GM18519 (cell line): ENCODE measurements around the gene ROGDI.
A peak's percentile ranks its signal among the peaks of the same experiment; 100 is the strongest.

Experiments used
- ATAC-seq: cut with Tn5 transposase; IDR thresholded peaks from one replicate; pipeline ENCODE4 v1.9.1; 2021; ENCODE audit warnings: mild to moderate bottlenecking, moderate library complexity; ENCODE audit not compliant: unreplicated experiment, low FRiP score

Gene ROGDI, protein sequence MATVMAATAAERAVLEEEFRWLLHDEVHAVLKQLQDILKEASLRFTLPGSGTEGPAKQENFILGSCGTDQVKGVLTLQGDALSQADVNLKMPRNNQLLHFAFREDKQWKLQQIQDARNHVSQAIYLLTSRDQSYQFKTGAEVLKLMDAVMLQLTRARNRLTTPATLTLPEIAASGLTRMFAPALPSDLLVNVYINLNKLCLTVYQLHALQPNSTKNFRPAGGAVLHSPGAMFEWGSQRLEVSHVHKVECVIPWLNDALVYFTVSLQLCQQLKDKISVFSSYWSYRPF

DNA sequence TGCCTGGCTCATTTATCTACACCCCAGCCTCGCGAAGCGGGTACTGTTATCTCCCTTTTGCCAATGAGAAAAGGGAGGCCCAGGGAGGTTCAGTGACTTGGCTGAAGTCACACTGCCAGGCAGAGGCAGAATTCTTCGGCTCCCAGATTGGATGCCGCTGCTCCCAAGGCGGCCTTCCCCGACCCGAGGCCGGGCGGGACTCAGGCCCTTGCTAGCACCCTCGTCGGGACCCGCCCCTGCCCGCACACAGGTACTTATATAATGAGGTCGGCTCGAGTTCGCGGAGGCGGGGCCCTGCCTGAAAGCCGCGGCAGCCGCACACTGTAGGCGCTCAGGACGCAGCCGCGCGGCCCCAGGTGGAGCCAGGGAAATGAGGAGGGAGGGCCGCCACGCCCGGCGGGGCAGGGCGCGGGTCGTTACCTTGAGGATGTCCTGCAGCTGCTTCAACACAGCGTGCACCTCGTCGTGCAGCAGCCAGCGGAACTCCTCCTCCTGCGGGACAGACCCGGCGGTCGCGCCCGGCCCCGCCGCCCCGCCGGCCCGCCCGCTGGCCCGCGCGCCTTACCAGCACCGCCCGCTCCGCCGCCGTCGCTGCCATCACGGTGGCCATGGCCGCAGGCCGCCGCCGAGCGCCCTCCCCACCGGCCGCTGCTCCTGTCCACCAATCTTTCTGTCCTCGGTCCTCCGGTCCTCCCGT lies at the start of gene ROGDI:
ROGDI (minus strand) TSS at position 672 of the 697 bp plus-strand sequence; CDS start at position 610, 62 bp downstream.
- ATAC-seq: peak; percentile 42

DNA sequence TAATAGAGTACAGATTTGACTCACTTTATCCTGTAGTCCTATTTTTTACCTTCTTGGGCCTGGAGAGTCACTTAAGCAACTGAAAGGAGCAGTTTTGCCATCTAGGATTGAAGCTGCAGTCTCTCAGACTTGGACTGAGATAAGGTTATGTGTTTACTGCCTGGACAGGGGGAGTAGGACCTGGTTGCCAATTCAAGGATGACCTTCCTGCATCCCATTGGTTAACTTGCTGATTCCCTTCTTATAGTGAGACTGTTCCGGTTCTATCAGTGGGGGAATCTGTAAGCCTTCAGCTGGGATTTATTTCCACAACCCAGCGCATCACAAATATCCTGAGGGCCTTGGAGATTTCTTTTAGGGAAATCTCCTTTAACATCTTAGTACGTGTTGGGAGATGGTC lies 47.8 kb upstream of the ROGDI start:
- ATAC-seq: no peak

DNA sequence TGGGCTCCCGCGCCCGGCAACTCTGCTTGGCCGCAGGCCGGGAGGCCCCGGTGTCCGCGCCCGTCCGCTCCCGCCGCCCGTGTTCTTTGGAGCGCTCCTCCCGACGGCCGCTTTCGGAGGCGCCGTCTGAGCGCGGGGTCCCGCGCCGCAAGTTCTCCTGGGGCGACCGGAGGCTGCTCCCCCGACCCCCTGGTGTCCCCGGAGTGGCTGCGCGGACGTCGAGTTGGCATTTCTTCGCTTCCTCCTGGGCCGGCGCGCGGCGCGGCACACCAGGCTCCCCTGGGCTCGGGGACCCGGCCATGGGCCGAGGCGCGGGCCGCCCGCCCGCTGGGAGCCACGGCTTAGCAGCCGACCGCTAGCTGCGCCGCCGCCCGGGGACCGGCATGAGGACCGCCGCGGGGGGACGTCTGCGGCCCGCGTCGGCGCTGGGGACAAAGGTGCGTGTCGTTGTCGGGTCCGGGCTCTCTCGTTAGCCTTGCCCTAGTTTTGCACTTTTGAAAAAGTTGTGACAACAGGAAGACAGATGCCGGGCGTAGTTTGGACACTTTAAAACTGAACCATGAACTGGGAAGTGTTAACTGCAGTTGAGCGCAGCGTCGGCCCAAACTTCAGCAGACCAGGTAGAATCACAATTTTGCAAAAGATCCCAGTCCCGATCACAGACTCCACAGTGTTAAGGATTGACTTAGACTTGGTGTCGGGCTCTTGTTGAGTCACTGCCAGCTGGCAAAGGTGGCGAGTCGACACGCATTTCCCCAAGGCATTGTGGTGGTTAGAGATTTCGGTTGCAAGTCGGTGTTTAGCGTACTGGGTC lies 45.5 kb upstream of the ROGDI start:
- peak; percentile 20 for ATAC-seq

DNA sequence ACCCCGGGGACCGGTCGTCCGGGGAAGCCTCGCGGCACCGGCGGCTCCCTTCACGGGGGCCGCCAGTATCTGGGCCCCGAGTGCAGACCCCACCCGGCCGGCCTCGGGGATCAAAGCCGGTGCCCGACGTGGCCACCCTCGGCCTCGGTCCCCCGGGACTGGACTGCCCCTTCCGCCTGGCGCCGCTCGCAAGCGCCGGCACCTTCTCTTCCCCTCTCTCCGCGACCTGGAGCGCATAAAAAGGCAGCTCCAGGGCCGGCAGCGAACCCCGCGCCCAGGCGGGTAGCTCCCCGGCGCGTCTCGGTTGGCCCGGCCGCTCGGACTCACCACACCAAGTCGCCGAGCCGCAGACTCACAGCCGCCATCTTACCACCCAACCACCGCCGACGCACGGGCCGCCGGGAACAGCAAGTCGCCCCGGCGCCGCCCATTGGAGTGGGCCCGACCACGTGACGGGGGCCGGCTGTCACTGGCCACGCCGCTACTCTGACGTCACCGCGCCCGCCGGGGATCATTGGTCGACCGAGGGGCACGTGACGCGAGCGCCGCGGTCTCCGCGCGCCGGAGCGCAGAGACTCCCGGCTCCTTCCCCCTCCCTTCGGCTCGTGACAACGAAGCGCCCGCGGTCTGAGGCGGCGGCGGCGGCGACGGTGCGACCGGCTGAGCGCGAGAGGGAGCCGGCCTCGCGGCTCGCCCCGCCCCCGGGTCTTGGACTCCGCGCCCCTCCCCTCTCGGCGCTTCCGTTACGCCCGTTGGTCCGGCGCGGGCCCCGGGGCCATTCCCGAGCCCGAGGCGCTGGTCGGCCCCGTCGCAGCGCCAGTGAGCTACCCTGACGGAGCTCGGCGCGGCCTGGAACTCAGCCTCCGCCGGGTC lies 44.7 kb upstream of the ROGDI start, which contains the start of the genes GLYR1 and UBN1:
GLYR1 (minus strand) TSS at position 388 of the 873 bp plus-strand sequence; CDS start at position 365, 23 bp downstream.
UBN1 (plus strand) TSS at position 581 of the 873 bp plus-strand sequence. CDS start 5,437 bp downstream, outside the sequence.
- peak; percentile 78 for ATAC-seq

DNA sequence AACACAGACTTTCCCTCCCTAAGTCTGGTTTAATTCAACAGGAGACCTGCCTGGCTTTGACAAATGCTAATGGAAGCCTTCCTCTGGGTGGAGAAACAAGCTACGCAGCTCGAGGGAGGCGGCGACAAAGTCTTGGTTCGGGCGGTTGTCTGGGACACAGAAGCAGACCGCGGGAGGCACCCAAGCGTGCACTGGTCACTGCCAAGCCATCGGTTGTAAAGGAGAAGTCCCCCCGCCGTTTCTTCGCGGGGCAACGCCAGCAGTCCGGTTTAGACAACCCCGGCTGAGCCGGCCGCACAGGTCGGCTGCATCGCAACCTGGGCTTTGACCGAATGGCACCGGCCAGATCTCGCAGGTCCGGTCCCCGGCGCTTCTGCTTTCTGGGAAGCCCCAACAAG lies 44.1 kb upstream of the ROGDI start:
- ATAC-seq: no peak

DNA sequence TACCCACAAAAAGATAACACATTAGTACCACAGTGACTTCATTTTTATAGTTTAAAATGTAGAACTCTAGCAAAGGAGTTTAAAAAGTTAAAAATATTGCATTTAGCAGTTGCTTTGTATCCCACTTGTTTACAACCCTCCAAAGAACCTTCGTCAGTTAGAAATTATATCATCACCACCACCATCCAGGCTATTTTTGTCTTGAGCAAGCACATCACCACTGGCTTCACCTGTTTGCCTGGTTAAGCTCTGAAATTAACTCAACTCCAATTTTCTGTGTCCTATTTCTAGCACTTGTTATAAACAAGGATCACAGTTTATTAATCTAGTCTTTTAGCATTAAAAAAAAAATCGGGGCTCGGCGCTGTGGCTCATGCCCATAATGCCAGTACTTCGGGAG lies 38.6 kb upstream of the ROGDI start:
- no peak for ATAC-seq

DNA sequence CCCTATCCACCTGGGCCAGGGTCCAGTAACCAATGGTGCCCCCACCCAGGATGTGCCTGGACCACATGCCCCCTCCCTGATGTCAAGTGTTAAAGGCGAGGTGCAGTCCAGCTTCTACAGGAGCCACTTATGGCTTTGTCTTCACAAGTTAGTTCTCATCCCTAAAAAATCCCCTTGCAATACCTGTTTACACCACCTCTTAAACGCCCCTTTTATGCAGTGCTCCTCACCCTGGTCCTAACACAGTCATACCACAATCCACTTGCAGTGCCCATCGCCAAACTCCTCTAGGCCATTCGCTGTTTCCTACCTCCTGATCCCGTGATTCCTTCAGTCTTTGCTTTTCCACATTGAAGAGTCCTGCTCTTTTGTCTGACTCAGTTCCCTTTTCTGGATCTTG lies 37.5 kb upstream of the ROGDI start:
- ATAC-seq: no peak

DNA sequence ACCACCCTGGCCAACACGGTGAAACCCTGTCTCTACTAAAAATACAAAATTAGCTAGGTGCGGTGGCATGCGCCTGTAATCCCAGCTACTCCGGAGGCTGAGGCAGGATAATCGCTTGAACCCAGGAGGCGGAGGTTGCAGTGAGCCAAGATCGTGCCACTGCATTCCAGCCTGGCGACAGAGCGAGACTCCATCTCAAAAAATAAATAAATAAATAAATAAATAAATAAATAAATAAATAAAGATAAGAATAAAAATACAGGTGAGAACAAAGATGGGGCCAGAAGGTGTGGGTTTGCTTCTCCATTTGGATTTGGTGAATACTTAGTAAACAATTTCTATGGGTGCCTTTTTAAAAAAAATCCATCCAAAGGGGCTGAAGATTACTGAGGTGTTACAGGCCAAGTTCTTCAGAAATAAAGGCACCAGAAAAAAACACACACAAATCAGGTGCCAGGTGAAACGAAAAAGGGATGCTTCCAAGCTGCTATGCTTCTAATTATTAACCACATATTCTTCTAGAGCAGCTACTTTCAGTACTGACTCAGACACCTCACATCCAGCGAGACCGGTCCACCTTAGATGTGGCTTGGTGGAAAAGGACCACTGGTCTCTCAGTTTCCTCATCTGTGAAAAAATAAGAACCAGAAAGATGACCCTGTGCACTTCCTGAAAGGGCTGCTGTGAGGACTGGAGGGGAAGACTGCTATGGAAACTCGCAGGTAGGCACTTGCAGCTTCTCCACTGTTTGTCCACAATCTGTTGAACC lies 35.5 kb upstream of the ROGDI start:
- ATAC-seq: no peak

- ATAC-seq: no peak
Measured at GRCh38 chr16:4836727-4837126, 34.3 kb upstream of the ROGDI start.

DNA sequence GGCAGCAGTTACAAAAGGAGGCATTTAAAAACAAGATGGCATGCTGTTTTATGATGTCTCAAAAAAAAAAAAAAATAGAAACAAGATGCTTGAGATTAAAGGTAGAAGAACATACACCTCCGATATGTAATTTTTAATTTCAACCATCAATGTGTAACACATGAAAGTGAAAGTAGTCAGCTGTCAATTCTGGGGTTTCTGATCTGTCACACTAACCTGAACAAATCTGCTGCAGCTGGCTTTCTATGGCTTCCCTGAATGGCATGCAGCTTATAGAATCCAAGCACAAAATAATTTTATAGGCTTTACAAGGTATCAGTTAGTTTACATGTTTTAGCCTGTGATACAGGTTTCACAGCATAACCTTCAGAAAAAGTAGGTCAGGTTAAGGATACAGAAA lies 31.2 kb upstream of the ROGDI start:
- ATAC-seq: no peak

DNA sequence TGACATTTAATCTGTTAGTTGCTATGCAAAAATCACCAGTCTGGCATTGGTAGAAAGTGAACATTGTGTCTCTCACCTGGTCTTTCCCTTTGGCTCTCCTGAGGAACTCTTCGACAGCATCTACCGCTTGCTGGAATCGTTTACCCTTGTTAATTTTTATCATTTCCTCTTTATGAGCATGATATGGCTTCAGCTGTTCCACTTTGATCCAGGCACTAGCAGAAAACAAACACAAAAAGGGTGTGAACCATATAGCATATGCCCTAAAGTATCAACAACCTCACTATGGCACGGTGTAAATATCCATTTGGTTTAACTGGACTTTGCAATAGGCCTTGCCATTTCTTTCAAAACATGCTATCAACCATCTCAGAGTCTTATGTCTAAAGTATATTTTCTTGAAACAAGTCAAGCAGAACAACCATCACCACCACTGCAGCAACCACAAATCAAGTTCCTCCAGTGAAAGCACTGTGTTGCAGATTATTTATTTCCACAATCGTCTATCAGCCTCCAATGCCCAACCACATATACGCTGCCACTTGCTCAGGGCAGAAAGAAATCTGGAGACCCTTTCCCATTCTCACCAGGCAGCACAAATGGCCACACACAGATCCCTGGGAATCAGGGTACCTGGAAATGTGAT lies 30.4 kb upstream of the ROGDI start:
- no peak for ATAC-seq

GRCh38 chr16:4831616-4832015 lies 29.2 kb upstream of the ROGDI start:
- ATAC-seq: no peak

DNA sequence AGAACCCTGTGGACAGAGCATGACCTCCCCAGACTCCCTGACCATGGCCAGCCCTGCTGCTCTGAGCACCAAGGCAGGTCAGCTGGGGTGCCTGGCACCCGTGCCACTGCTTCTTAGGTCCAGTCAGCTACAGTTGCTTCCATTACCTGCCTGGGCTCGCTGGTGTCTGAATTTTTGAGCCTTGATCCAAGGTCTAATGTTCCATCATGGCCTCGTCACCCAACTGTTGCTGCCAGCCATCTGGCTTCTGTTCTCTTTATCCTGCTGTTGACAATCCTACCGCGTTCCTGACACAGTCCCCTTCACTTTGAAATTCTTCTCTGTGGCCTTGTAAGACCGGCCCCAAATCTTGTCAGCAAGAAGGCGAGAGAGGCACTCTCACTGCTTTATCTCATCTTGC lies 28.0 kb upstream of the ROGDI start:
- ATAC-seq: no peak

DNA sequence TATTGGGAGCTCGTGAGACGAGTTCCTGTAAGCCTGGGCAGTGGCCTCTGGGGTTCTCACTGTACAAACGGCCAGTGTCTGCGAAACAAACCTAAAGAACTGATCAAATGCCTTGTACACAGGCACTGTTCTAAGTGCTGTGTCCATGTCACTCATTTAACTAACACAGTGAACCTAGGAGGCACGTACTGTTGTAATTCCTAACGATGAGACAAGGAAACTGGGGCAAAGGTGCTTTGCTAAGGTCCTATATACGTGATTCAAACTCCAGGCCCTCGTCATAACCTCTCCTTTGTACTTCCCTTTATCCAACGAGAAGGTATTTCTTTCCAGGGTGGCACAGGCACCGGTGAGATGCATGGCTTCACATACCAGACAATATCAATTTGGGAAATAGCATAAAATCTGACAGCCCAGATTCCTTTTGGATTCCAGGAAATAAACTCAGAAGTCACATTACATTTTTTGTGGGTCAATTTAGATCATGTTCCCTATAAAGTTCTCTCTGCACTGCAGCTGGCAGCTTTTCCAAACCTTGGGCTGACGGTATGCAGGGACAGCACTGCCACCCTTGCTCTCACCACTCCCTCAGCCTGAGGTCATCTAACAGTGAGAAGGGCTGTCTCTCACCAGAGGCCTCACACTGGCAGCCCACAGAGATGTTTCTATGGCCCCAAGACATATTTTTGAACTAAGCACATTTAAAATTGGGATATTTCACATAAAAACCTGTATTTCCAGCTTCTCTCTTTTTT lies 26.3 kb upstream of the ROGDI start:
- no peak for ATAC-seq

DNA sequence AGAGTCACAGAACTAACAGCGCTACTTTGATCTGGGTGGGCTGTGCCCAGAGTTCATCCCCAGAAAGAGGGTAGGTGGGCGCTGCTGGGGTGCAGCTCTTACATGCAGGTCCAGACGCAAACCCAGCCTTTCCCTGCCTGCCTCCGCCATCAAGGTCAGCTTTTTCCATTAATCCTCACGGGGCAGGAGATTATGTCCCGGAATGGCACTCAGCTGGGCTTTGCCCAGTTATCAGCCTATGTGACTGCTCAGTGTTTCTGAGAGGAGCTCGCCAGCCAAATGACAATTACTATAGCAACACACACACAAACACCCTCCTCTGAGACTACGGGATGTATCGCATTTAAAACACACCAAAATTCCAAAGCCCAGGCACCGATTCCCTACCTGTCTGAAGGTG lies 24.5 kb upstream of the ROGDI start:
- no peak for ATAC-seq

DNA sequence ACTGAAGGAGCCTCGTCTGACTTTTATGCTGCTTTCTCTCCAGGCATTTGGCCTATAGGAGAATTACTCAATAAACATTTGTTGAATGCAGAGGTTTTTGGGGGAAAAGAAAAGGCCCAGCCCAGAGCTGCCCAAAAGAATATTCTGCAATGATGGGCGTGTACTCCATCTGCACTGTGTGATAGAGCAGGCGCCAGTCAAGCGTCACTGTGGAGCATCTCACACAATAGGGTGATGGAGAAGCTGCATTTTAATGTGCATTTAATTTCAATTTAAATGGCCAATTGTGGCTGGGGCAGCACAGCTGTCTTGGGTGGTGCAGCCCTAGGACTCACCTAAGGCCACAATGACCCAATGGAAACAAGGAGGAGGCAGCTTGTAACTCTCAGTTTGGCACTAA lies 24.1 kb upstream of the ROGDI start:
- ATAC-seq: no peak

- no peak for ATAC-seq
Measured at GRCh38 chr16:4825196-4825595, 22.8 kb upstream of the ROGDI start.

- ATAC-seq: no peak
Measured at GRCh38 chr16:4820652-4821051, 18.2 kb upstream of the ROGDI start.
